Measurements from ENCODE around the gene C1orf226. TPM values are rescaled to one million over a fixed set of nuclear protein-coding genes. Genes with fewer than 3 reads are reported as not detected.

The C1orf226 gene
- total RNA-seq, 1 experiment from 2014 or later = 1.2 TPM

- in situ Hi-C loops (cut with HindIII; ENCODE audit: low pct_unique_long_range_greater_than_20kb, low sequenced_read_pairs) = no loop called here
- no peak for DNase-seq (ENCODE audit: low read depth, low spot score)
Measured at GRCh38 chr1:162360874-162361260, 20.7 kb upstream of the C1orf226 start.

- DNase-seq (ENCODE audit: low read depth, low spot score) = no peak
- in situ Hi-C loops (cut with HindIII; ENCODE audit: low pct_unique_long_range_greater_than_20kb, low sequenced_read_pairs) = no loop called here
Measured at GRCh38 chr1:162361349-162361748, 20.2 kb upstream of the C1orf226 start.

GRCh38 chr1:162363823-162364222, 17.7 kb upstream of the C1orf226 start:
- no peak for DNase-seq (ENCODE audit: low read depth, low spot score)
- in situ Hi-C loops (cut with HindIII; ENCODE audit: low pct_unique_long_range_greater_than_20kb, low sequenced_read_pairs) = no loop called here

- no peak for DNase-seq (ENCODE audit: low read depth, low spot score)
- in situ Hi-C loops (cut with HindIII; ENCODE audit: low pct_unique_long_range_greater_than_20kb, low sequenced_read_pairs) = no loop called here
Measured at GRCh38 chr1:162364498-162364897, 17.0 kb upstream of the C1orf226 start.

- in situ Hi-C loops (cut with HindIII; ENCODE audit: low pct_unique_long_range_greater_than_20kb, low sequenced_read_pairs) = no loop called here
- DNase-seq (ENCODE audit: low read depth, low spot score) = no peak
Measured at GRCh38 chr1:162365284-162366020, 16.1 kb upstream of the C1orf226 start.

GRCh38 chr1:162366149-162366548, 15.4 kb upstream of the C1orf226 start:
- in situ Hi-C loops (cut with HindIII; ENCODE audit: low pct_unique_long_range_greater_than_20kb, low sequenced_read_pairs) = no loop called here

GRCh38 chr1:162366671-162367070, 14.9 kb upstream of the C1orf226 start:
- DNase-seq (ENCODE audit: low read depth, low spot score) = no peak

More at GRCh38 chr1:162366149-162366548, 15.4 kb upstream of the C1orf226 start:
- no peak for DNase-seq (ENCODE audit: low read depth, low spot score)

GRCh38 chr1:162367073-162367472, 14.5 kb upstream of the C1orf226 start:
- no peak for DNase-seq (ENCODE audit: low read depth, low spot score)
- in situ Hi-C loops (cut with HindIII; ENCODE audit: low pct_unique_long_range_greater_than_20kb, low sequenced_read_pairs) = no loop called here

More at GRCh38 chr1:162366671-162367070, 14.9 kb upstream of the C1orf226 start:
- in situ Hi-C loops (cut with HindIII; ENCODE audit: low pct_unique_long_range_greater_than_20kb, low sequenced_read_pairs) = no loop called here

GRCh38 chr1:162367772-162368171, 13.8 kb upstream of the C1orf226 start:
- in situ Hi-C loops (cut with HindIII; ENCODE audit: low pct_unique_long_range_greater_than_20kb, low sequenced_read_pairs) = no loop called here
- no peak for DNase-seq (ENCODE audit: low read depth, low spot score)

GRCh38 chr1:162368451-162368850, 13.1 kb upstream of the C1orf226 start:
- in situ Hi-C loops (cut with HindIII; ENCODE audit: low pct_unique_long_range_greater_than_20kb, low sequenced_read_pairs) = no loop called here
- DNase-seq (ENCODE audit: low read depth, low spot score) = no peak

- in situ Hi-C loops (cut with HindIII; ENCODE audit: low pct_unique_long_range_greater_than_20kb, low sequenced_read_pairs) = no loop called here
- no peak for DNase-seq (ENCODE audit: low read depth, low spot score)
Measured at GRCh38 chr1:162369571-162369970, 12.0 kb upstream of the C1orf226 start.

- no peak for DNase-seq (ENCODE audit: low read depth, low spot score)
- in situ Hi-C loops (cut with HindIII; ENCODE audit: low pct_unique_long_range_greater_than_20kb, low sequenced_read_pairs) = no loop called here
Measured at GRCh38 chr1:162370161-162370560, 11.4 kb upstream of the C1orf226 start.

GRCh38 chr1:162370721-162371120, 10.8 kb upstream of the C1orf226 start:
- in situ Hi-C loops (cut with HindIII; ENCODE audit: low pct_unique_long_range_greater_than_20kb, low sequenced_read_pairs) = no loop called here
- DNase-seq (ENCODE audit: low read depth, low spot score) = no peak

- DNase-seq (ENCODE audit: low read depth, low spot score) = no peak
- in situ Hi-C loops (cut with HindIII; ENCODE audit: low pct_unique_long_range_greater_than_20kb, low sequenced_read_pairs) = no loop called here
Measured at GRCh38 chr1:162371611-162372010, 9.9 kb upstream of the C1orf226 start.

GRCh38 chr1:162372159-162373071, 9.1 kb upstream of the C1orf226 start:
- DNase-seq (ENCODE audit: low read depth, low spot score) = no peak
- in situ Hi-C loops (cut with HindIII; ENCODE audit: low pct_unique_long_range_greater_than_20kb, low sequenced_read_pairs) = no loop called here

- in situ Hi-C loops (cut with HindIII; ENCODE audit: low pct_unique_long_range_greater_than_20kb, low sequenced_read_pairs) = no loop called here
- no peak for DNase-seq (ENCODE audit: low read depth, low spot score)
Measured at GRCh38 chr1:162373072-162373427, 8.5 kb upstream of the C1orf226 start.

- no peak for DNase-seq (ENCODE audit: low read depth, low spot score)
- in situ Hi-C loops (cut with HindIII; ENCODE audit: low pct_unique_long_range_greater_than_20kb, low sequenced_read_pairs) = no loop called here
Measured at GRCh38 chr1:162373541-162374260, 7.8 kb upstream of the C1orf226 start.

- in situ Hi-C loops (cut with HindIII; ENCODE audit: low pct_unique_long_range_greater_than_20kb, low sequenced_read_pairs) = no loop called here
- no peak for DNase-seq (ENCODE audit: low read depth, low spot score)
Measured at GRCh38 chr1:162374406-162374805, 7.1 kb upstream of the C1orf226 start.

All from SK-MEL-5 (cell line).